Left cardiac atrium (tissue), 2 donors: ENCODE results near the gene ARMCX5. TPM values are rescaled to one million over a fixed set of nuclear protein-coding genes. Genes with fewer than 3 reads are reported as not detected.

Experiments
- total RNA-seq, 2 donors: library from RNA; stranded (reverse); fragmentation: NEBNext Ultra II Directional; extraction: Animal tissue kit (Norgen Biotek cat#: 25700); gene quantifications; one replicate each; pipeline ENCODE4 v1.2.1, GENCODE V29; 2021
- donor health status: DM: no; HTN: yes; CAD: no; lungs with severe emphysema.
- donor health status: DM: yes; HTN: yes; CAD: no.

ARMCX5 gene
- total RNA-seq, 2 donors from 2014 or later, result 4.1 to 7.3 TPM

Other genes starting within 250 kb of the ARMCX5 start
- gene NXF2B, start 159.5 kb upstream of the ARMCX5 start, total RNA-seq, result not detected
- gene TCP11X2, start 127.7 kb upstream of the ARMCX5 start, total RNA-seq, result not detected
- gene TMSB15A, start 82.8 kb upstream of the ARMCX5 start, total RNA-seq, result not detected
- 10 to 100 TPM; 10.1 to 15.4 TPM for gene GPRASP1, start 52.0 kb downstream of the ARMCX5 start, total RNA-seq
- 10 to 100 TPM; 15.3 to 17.9 TPM for gene GPRASP2, start 112.9 kb downstream of the ARMCX5 start, total RNA-seq
- gene GPRASP3, start 121.2 kb downstream of the ARMCX5 start, total RNA-seq, result 1 to 10 TPM; 4.8 to 5.4 TPM